Hematopoietic multipotent progenitor cell treated with erythropoietin and hydrocortisone succinate and interleukin-3 and kit ligand, for 8 days (in vitro differentiated cells): ENCODE data around the gene ADCY3.
A peak's percentile ranks its signal among the peaks of the same experiment; 100 is the strongest.
"Not testable (repeated sequence)": the region's sequence is repeated elsewhere in the genome, so short reads cannot be mapped to it uniquely, and the experiment has no call there.

Experiments used
- DNase-seq: peaks from one replicate; pipeline ENCODE4 v3.0.0-alpha.2; 2015

Gene ADCY3

DNA sequence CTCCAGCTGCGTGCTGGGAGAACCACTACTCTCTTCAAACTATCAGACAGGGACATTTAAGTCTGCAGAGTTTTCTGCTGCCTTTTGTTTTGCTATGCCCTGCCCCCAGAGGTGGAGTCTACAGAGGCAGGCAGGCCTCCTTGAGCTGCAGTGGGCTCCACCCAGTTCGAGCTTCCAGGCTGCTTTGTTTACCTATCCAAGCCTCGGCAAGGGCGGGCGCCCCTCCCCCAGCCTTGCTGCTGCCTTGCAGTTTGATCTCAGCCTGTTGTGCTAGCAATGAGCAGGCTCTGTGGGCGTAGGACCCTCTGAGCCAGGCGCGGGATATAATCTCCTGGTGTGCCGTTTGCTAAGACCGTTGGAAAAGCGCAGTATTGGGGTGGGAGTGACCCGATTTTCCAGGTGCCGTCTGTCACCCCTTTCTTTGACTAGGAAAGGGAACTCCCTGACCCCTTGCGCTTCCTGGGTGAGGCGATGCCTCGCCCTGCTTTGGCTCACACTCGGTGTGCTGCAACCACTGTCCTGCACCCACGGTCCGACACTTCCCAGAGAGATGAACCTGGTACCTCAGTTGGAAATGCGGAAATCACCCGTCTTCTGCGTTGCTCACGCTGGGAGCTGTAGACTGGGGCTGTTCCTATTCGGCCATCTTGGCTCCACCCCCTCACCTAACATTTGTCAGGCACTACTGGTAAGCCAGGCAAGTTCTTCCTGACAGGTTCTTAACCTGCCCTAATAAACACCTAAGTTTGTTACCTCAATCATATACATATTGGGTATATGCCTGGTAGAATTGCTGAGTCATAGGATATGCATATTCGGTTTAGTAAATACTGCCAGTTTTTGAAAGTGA lies 114.0 kb downstream of the ADCY3 start:
- not testable (repeated sequence) for DNase-seq

DNA sequence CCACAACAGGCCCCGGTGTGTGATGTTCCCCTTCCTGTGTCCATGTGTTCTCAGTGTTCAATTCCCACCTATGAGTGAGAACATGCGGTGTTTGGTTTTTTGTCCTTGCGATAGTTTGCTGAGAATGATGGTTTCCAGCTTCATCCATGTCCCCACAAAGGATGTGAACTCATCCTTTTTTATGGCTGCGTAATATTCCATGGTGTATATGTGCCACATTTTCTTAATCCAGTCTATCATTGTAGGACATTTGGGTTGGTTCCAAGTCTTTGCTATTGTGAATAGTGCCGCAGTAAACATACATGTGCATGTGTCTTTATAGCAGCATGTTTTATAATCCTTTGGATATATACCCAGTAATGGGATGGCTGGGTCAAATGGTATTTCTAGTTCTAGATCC lies 119.5 kb downstream of the ADCY3 start:
- not testable (repeated sequence) for DNase-seq

DNA sequence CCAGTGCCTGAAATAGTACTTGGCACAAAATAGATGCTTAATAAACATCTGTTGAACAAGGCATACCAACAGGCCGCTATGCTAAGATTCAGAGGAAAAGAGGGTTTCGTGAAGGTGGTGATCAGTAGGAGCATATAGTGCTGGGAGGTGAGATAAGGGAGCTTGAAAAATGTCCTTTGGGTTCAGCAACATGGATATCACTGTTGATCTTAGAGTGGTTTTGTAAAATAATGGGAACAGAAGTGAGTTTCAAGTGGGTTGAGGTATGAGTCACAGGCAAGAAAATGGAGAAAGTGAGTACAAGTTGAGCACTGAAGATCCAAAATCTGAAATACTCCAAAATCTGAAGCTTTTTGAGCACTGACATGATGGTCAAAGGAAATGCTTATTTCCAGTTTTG lies 122.4 kb downstream of the ADCY3 start:
- peak; percentile 64 for DNase-seq

DNA sequence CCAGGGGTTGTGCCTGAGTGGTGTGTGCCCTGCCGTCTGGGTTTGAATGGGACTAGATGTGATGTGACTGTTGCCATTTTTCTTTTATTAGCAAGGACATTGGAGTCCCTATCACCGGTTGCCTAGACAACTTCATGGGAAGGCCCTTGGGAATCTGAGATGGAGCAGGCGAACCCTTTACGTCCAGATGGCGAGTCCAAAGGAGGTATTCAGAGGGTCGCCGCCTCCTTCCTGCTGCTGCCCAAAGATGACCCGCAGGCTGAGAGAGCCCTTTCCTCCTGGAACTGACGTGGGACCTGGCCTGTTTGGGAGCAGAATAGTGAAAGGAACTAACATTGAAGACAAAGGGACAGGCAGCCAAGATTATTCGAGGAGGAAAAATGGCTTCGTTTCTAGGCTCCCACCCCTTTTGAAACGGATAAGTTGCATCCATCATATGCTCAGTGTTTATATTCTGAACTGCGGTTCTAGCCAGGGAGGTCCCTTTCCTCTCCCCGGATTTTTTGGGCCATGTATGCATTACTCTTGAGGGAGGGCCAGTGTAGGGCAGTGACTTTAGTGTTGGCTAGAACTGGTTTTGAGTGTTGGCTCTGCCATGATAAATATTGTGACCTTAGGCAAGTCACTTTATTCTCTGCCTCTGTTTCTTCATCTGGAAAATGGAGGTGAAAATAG lies 126.1 kb downstream of the ADCY3 start:
- peak; percentile 48 for DNase-seq

DNA sequence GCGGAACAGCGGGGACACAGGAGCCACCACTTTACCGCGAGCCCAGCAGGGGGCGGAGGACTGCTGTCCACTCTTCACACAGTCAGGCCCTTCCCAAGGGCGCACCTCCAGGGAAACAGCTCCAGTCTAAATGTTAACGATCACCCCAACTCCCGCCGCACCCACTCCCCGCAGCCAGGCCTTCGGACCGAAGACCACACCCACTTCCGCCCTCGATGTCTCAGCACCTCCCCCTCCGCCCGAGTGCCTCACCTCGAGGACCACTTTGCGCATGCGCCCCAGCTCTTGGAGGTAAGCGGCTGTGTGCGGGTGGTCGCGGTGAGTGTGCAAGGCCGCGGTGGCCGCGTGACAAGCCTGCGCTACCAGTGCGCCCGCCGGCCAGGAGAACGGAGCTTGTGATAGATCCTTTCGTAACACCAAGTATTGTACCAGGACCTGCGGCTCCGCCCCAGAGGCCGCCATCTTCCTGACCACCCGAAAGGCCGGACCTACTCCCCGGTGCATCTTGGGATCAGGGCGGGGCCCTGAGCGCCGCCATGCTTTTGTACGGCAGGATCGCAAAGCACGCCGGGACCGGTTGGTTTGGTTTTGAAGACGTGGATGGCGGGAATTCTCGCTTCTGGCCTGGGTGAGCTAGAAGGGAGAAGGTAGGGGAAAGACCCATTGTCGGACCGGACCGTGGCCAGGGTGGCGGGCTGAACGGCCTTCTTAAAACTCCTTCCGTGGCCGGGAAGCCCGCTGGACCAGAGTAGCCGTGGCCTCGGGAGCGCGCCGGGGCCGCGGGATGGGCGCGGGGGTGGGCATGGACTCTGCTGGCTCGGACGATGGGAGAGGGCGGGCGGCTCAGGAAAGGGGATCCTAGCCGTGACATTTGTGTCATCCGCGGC lies 126.9 kb downstream of the ADCY3 start, which contains the start of the genes CENPO and PTRHD1:
Gene CENPO (plus strand): TSS at position 552 of the 887 bp plus-strand sequence. CDS start 495 bp downstream, outside the sequence.
Gene PTRHD1 (minus strand): TSS at position 518 of the 887 bp plus-strand sequence. CDS start 14 bp downstream, at position 504.
- DNase-seq, result peak; percentile 98

DNA sequence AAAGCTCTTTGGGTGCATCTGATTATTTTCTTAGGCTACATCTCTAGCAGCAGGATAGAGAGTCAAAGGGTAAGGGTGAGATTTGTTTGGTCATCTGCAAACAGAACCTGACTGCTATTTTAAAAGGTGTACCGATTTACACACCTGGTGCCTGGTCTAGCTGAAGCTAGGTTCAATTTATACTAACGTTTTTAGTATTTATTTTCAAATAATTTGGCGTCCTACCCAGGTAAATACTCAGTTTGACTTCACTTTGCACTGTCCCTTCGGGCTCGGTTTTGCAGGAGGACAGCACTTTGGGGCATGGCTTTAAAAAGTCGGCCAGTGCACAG lies 127.5 kb downstream of the ADCY3 start:
- DNase-seq, result no peak

DNA sequence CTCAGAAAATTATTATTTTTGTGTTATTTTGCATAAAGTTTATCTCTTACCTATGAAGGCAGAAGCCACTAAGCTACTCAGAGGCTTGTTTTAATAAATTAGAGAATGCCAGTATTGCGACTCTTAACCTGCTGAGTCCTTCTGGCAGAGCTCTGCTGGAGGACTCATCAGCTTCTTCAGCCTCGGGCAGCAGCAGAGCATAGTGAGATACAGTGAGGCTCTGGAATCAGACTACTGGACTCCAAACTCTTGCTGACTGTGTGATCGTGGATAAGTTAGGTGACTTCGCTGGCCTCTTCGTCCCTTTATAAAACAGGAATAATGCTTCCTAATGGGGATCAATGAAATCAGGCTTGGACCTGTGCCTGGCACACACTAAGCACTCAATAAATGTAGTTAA lies 128.6 kb downstream of the ADCY3 start:
- DNase-seq, result no peak

DNA sequence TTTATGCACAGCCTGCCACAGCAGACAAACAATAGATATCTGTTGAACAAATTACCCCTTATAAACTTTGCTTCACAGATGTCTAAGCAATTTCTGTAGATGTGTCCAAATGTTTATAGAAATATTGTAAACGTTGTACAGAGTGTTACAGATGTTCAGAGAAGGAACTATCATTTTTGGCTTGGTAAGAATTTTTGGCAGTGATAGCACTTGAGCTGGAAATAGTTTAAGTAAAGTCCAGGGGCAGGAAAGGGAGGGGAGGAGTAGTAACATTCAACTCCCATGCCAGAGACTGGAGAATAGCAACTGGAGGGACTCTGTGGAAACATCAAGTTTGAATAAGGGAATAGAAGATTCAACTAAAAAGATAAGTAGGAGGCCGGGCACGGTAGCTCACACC lies 131.2 kb downstream of the ADCY3 start:
- DNase-seq, result no peak

DNA sequence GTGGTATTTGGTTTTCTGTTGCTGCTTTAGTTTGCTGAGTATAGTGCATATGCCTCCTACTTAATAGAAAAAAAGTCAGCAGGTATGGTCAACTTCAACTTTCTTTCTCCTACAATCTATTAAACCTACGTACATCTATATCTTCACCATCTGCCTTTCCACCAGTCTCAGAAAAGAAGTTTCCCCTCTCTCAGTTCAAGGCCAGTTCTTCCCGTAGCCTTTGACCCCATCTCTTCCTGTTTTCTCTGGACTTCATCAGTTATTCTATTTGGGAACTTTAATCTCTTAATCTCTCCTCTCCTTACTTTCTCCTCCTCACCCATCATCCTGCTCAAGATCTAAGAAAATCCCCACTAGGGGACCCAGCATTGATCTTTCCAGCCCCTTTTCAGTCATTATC lies 132.5 kb downstream of the ADCY3 start:
- DNase-seq, result no peak

DNA sequence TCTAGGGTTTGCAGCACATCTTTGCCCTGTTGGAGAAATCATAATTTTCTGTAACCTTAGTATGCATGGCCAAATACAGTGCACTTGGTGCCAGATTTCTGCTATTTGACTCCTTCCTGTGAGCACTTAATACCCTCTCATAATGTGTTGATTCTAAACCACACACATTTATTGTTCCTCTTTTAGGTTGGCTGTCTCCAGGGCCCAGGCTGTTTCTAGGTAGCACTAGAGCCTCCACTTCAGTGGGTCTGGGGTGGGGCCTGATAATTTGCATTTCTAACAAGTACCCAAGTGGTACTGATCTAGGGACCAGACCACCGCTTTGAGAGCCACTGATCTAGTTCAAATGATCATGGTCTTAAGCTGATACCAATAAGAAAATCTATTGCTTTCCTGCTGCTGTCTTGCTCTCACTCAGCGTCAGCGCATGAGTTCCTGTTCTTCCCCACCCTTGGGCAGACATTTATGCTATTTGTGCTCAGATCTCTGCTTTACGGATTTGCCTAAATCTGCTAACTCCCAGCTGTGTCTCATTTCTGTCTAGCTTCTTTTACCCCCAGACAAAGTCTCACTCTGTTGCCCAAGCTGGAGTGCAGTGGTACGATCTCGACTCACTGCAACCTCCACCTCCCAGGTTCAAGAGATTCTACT lies 134.2 kb downstream of the ADCY3 start:
- no peak for DNase-seq

DNA sequence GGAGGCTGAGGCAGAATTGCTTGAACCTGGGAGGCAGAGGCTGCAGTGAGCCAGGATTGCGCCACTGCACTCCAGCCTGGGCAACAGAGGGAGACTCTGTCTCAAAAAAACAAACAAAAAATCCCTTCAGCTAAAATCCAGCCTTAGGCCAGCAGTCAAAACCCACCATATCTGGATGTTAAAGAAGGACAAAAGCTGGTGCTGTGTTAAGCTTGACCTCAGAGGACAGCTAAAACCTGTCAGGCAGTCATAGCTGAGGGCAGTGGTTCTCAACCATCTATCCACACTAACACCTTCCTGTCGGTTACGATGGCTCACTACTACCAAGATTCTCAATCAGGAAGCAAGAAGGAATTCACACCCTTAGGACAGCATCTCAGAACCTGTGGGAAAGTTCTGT lies 136.4 kb downstream of the ADCY3 start:
- DNase-seq, result no peak

DNA sequence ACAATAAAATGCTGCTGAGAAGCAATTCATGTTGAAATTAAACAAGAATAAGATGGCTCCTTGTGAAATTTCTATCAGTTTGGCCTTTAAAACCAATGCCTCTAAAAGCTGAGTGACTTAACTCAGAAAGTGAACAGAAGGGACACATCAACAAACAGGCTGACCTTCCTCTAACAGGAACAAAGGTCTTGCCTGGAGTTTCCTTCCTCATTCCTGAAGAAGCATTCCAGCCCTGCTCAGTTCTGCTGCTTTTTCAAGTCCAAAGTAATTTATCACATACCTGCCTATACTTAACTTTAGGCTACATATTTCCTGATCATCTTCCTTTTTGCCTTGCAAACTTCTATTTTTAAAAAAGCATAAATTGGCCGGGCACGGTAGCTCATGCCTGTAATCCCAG lies 140.9 kb downstream of the ADCY3 start:
- no peak for DNase-seq

DNA sequence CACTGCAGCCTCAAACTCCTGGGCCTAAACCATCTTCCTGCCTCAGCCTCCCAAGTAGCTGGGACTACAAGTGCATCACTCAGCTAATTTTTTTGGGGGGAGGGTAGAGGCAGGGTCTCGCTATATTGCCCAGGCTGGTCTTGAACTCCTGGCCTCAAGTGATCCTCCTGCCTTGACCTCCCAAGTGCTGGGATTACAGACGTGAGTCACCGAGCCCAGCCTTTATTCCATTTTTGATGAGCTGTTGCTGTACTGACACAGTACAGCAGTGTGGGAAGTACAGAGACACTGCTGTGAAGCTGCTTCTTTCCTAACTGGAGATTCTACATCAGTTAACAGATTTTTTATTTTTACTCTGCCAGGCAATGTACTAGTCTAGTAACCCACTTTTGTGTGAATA lies 145.7 kb downstream of the ADCY3 start:
- DNase-seq, result no peak

DNA sequence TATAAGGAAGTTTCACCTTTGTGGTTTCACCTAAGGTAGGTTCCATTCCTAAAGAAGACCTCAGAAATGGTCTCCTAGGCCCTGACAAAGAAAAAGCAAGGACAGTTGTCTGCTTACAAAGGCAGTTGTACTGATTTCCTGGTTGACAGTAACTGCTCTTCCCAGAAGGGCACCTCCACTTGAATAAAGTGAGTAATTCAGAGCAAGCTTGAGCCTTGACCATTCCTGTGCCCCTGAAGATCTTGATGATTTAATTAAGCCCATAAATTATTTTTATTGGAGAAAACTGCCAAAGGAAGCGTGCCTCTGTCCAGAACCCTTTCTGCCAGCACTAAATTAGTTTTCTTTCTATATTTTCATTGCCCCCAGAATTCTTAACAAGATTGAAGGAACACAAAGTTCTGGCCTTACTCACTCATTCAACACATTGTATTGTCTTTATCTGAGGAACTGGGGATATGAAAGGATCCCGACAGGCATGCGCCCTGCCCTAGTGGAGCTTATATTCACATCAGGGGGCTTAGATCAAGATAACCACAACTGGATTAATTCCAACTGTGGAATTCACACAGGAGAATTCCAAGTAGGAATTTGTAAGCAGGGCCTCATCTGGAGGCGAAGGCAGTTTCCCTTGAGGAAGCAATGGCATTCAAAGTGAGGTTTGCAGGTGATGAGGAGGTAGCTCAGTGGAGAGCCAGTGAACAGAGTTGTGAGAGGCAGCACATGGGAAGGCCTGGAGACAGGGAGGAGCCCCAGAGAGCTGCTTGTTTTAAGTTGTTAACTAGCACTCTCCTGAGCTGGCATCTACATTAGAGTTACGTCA lies 148.1 kb downstream of the ADCY3 start:
- no peak for DNase-seq

DNA sequence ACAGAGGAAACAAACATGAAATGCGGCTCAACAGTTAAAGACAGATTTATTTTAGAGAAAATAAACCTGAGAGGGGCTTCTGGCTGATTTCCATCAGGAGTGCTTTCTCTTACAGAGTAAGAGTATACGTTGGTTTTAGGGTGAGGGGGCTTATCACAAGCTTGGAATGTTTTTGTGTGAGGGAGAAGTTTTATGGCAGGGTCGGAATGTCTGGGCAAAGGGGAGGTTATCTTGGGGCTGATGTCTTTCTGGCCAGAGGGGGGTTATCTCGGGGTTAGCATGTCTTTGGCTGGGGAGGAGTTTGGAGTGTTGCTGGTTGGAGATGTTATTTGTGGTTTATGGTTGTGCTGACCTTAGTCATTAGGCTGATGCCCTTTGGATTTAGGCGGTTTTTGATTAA lies 149.0 kb downstream of the ADCY3 start:
- DNase-seq, result no peak
